Loucy (cell line): Measurements from ENCODE around the gene EGLN2.
"Not testable (repeated sequence)": the region's sequence is repeated elsewhere in the genome, so short reads cannot be mapped to it uniquely, and the experiment has no call there.

Source experiments
- H2AFZ ChIP-seq: fragments of 200-600 bp; sonication (generic); 2 replicates; pipeline ENCODE4 v1.6.0; 2016; ENCODE audit warnings: antibody characterized with exemption, mild to moderate bottlenecking, low read length, moderate library complexity
- H3F3A ChIP-seq: fragments of 200-600 bp; 2 replicates; pipeline ENCODE4 v1.6.0; 2016; ENCODE audit warnings: antibody characterized with exemption, low read depth, mild to moderate bottlenecking
- H3K27me3 ChIP-seq: fragments of 200-600 bp; sonication (generic); 2 replicates; pipeline ENCODE4 v1.6.1; 2014; ENCODE audit warnings: low read length, mild to moderate bottlenecking; ENCODE audit not compliant: insufficient read depth, poor library complexity, severe bottlenecking
- H3K36me3 ChIP-seq: fragments of 200-600 bp; sonication (generic); 2 replicates; pipeline ENCODE4 v1.6.1; 2016; ENCODE audit warnings: low read length; ENCODE audit not compliant: insufficient read depth
- H3K4me1 ChIP-seq: fragments of 200-600 bp; sonication (generic); 2 replicates; pipeline ENCODE4 v1.5.1; 2014; ENCODE audit warnings: low read length, mild to moderate bottlenecking; ENCODE audit not compliant: insufficient read depth, poor library complexity, severe bottlenecking
- H3K4me2 ChIP-seq: fragments of 200-600 bp; sonication (generic); 2 replicates; pipeline ENCODE4 v1.6.0; 2014; ENCODE audit warnings: antibody characterized with exemption, low read length, low read depth, mild to moderate bottlenecking; ENCODE audit not compliant: poor library complexity, severe bottlenecking
- H3K4me3 ChIP-seq: fragments of 200-600 bp; sonication (generic); 2 replicates; pipeline ENCODE4 v1.5.1; 2014; ENCODE audit warnings: low read length, mild to moderate bottlenecking, mixed read lengths; ENCODE audit not compliant: poor library complexity, severe bottlenecking
- H3K79me2 ChIP-seq: fragments of 200-600 bp; sonication (generic); 2 replicates; pipeline ENCODE4 v1.6.1; 2014; ENCODE audit warnings: low read length; ENCODE audit not compliant: insufficient read depth
- H3K9ac ChIP-seq: fragments of 200-600 bp; sonication (generic); 2 replicates; pipeline ENCODE4 v1.6.0; 2014; ENCODE audit warnings: mild to moderate bottlenecking, low read depth, low read length, moderate library complexity; ENCODE audit not compliant: poor library complexity, severe bottlenecking
- H3K9me2 ChIP-seq: fragments of 200-600 bp; sonication (generic); replicated peaks from 2 replicates; pipeline ENCODE4 v1.6.1; 2016; ENCODE audit warnings: low read depth, low read length, mixed read lengths
- H3K9me3 ChIP-seq: fragments of 200-600 bp; sonication (generic); 2 replicates; pipeline ENCODE4 v1.6.1; 2014; ENCODE audit warnings: mild to moderate bottlenecking, antibody characterized with exemption, low read length, low read depth; ENCODE audit not compliant: insufficient read depth
- H4K20me1 ChIP-seq: fragments of 200-600 bp; sonication (generic); 2 replicates; pipeline ENCODE4 v1.6.0; 2014; ENCODE audit warnings: antibody characterized with exemption, low read length, mild to moderate bottlenecking; ENCODE audit not compliant: insufficient read depth, poor library complexity, severe bottlenecking
- CTCF ChIP-seq: fragments of 200-600 bp; sonication (generic); conservative IDR thresholded peaks from 2 replicates; pipeline ENCODE4 v1.5.1; 2014; ENCODE audit warnings: mild to moderate bottlenecking, antibody characterized with exemption, low read length
- EZH2phosphoT487 ChIP-seq: fragments of 200-600 bp; IDR thresholded peaks from 2 replicates; pipeline ENCODE4 v1.6.1; 2018; ENCODE audit warnings: antibody characterized with exemption, mild to moderate bottlenecking, moderate library complexity, borderline replicate concordance

Gene EGLN2

DNA sequence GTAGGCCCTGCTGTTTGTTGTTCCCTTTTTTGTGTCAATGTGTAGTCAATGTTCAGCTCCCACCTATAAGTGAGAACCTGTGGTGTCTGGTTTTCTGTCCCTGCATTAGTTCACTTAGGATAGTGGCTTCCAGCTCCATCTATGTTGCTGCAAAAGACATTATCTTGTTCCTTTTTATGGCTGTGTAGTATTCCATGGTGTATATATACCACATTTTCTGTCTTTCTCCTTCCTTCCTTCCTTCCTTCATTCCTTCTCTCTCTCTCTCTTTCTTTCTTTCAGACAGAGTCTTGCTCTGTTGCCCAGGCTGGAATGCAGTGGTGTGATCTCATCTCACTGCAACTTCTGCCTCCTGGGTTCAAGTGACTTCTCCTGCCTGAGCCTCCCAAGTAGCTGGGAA is 30.2 kb downstream of the EGLN2 start:
- TF ChIP-seq EZH2phosphoT487: no peak
- no peak for TF ChIP-seq CTCF
- Histone ChIP-seq H3K4me1 (no peaks in the 10 kb centered on the region), H4K20me1 (no peaks in the 10 kb centered on the region), H3K4me3 (no peak overlapping the region), H2AFZ (no peak overlapping the region), H3K9me3 (no peaks in the 10 kb centered on the region), H3K4me2 (no peak overlapping the region), H3F3A (no peaks in the 10 kb centered on the region), H3K27me3 (no peaks in the 10 kb centered on the region), H3K36me3 (no peaks in the 10 kb centered on the region; the same call in 1 of the 2 replicates), H3K79me2 (no peaks in the 10 kb centered on the region), H3K9ac (no peak overlapping the region), H3K9me2 (no peaks in the 10 kb centered on the region)

- not testable (repeated sequence) for H3F3A ChIP-seq, H3K79me2 ChIP-seq, H3K4me2 ChIP-seq, H2AFZ ChIP-seq, H4K20me1 ChIP-seq, H3K4me1 ChIP-seq, H3K4me3 ChIP-seq, H3K9me3 ChIP-seq, H3K36me3 ChIP-seq, H3K9me2 ChIP-seq, H3K27me3 ChIP-seq, H3K9ac ChIP-seq
These were observed 31.8 kb downstream of the EGLN2 start for GRCh38 chr19:40830741-40831140.

DNA sequence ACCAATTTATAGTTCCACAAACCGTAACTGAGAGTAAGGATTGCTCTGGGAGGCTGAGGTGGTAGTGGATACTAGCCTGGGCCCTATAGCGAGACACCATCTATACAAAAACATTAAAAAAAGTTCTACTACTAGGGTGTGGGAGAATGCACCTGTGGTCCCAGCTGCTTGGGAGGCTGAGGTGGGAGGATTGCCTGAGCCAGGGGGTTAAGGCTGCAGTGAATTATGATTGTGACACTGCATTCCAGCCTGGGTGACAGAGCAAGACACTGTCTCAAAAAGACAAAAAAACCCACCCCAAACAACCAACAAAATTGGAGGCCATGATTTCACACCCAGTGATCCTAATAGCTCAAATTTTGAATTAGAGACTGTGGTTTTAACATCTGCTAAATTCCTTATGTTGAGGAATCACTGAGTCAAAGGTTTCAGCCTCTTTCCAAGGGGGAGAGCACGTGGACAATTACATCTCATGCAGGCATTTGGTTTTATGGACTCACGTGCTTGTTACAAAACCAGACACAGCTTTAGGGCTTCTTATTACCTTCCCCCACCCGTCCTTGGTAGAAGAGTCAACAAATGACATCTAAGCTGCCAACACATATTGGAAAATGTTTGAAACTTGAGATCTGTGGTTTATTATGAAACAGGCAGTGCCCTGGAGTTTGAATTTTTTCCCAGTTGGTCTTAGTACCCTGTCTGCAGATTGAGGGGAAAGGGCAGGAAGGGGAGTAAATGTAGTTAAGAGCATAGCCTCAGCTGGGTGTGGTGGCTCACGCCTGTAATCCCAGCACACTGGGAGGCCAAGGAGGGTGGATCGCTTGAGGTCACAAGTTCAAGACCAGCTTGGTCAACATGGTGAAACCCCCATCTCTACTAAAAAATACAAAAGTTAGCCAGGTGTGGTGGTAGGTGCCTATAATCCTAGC is 32.8 kb downstream of the EGLN2 start:
- Histone ChIP-seq H3K9ac (no peak overlapping the region), H3K27me3 (no peaks in the 10 kb centered on the region), H3K4me3 (no peak overlapping the region), H3K4me2 (no peak overlapping the region), H3K79me2 (no peaks in the 10 kb centered on the region), H4K20me1 (no peaks in the 10 kb centered on the region), H2AFZ (no peak overlapping the region), H3F3A (no peaks in the 10 kb centered on the region), H3K9me3 (no peaks in the 10 kb centered on the region), H3K9me2 (no peaks in the 10 kb centered on the region), H3K4me1 (no peaks in the 10 kb centered on the region), H3K36me3 (no peaks in the 10 kb centered on the region; the same call in 1 of the 2 replicates)
- TF ChIP-seq CTCF (no peak), EZH2phosphoT487 (no peak)

DNA sequence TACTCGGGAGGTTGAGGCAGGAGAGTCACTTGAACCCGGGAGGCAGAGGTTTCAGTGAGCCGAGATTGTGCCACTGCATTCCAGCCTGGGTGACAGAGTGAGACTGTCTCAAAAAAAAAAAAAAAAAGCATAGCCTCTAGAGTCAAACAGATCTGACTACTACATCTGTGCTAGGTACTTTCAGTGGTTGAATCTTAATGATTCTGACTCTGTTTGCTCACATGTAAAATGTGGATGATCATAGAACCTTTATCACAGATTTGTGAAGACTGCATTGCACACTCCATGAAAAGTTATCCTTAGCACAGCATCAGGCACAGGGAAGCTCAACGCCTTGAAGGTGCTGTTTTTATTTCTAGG is 33.4 kb downstream of the EGLN2 start:
- not testable (repeated sequence) for H3K79me2 ChIP-seq, H3K9me2 ChIP-seq

DNA sequence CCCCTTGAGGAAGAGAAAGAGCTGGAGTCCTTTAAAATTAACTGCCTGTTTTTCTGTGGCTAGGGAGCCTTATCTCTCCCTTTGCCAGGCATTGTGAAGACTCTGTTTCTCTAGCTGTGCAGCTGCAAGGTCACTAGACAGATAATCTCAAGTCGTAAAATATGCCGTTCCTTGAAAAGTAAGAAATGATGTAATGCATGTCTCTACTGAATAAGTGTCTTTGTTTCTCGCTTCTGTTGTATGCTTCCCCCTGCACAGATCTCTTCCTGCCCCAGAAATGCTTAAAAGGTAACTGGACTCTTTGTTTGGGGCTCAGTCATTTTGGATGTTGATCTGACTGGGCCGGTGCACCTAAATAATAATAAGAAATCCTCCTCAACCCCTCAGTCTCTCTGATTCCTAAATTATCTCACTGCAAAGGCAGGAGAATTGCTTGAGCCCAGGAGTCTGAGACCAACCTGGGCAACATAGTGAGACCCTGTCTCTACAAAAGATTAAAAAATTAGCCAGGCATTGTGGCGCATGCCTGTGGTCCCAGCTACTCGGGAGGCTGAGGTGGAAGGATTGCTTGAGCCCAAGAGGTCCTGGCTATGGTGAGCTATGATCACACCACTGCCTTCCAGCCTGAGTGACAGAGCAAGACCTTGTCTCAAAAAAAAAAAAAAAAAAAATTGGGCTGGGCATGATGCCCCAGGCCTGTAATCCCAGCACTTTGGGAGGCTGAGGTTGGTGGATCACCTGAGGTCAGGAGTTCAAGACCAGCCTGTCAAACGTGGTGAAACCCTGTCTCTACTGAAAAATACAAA is 34.9 kb downstream of the EGLN2 start:
- not testable (repeated sequence) for H3K4me3 ChIP-seq, H3F3A ChIP-seq, H2AFZ ChIP-seq, H3K27me3 ChIP-seq, H3K79me2 ChIP-seq, H3K9me2 ChIP-seq, H3K4me1 ChIP-seq, H3K36me3 ChIP-seq, H4K20me1 ChIP-seq, H3K9ac ChIP-seq, H3K9me3 ChIP-seq, H3K4me2 ChIP-seq

More for the DNA sequence above, 33.4 kb downstream of the EGLN2 start:
- not testable (repeated sequence) for H2AFZ ChIP-seq, H3F3A ChIP-seq, H3K4me3 ChIP-seq, H4K20me1 ChIP-seq, H3K4me1 ChIP-seq, H3K9me3 ChIP-seq, H3K27me3 ChIP-seq, H3K9ac ChIP-seq, H3K36me3 ChIP-seq, H3K4me2 ChIP-seq
